ENCODE data around the gene PPIAL4G. TPM values are rescaled to one million over a fixed set of nuclear protein-coding genes. Genes with fewer than 3 reads are reported as not detected.
"Not testable (repeated sequence)": the region's sequence is repeated elsewhere in the genome, so short reads cannot be mapped to it uniquely, and the experiment has no call there.

PPIAL4G gene
- total RNA-seq, result under 1 TPM; 0.08 to 0.42 TPM
- total RNA-seq, result 0 reads per million in 2 donors

- not testable (repeated sequence) for DNase-seq; H3K9me3 ChIP-seq (ENCODE audit: control insufficient read depth, low read length, poor library complexity, severe bottlenecking); H3K36me3 Mint-ChIP-seq (ENCODE audit: low read depth); H3K4me3 Mint-ChIP-seq; ATAC-seq; H3K4me1 Mint-ChIP-seq; H3K27me3 Mint-ChIP-seq
- H3K27ac Mint-ChIP-seq, result peak within 1 kb of the TSS; percentile 4
Observed at GRCh38 chr1:148483029-148483428, at the start of gene PPIAL4G. TSS of gene PPIAL4G (minus strand) at chr1:148483302. CDS start at chr1:148483252, 50 bp downstream.

- not testable (repeated sequence) for ATAC-seq; H3K9me3 ChIP-seq (ENCODE audit: control insufficient read depth, low read length, poor library complexity, severe bottlenecking); H3K4me1 Mint-ChIP-seq; DNase-seq; H3K27me3 Mint-ChIP-seq; H3K4me3 Mint-ChIP-seq; H3K27ac Mint-ChIP-seq; H3K36me3 Mint-ChIP-seq (ENCODE audit: low read depth)
Observed at GRCh38 chr1:148532158-148532557, 49.1 kb upstream of the PPIAL4G start.

GRCh38 chr1:148529101-148529567 lies 46.0 kb upstream of the PPIAL4G start:
- H3K27ac Mint-ChIP-seq, result peak overlapping the region; percentile 94

GRCh38 chr1:148528591-148528990 lies 45.5 kb upstream of the PPIAL4G start:
- ATAC-seq, H3K4me3 Mint-ChIP-seq: not testable (repeated sequence)

More at GRCh38 chr1:148529101-148529567, 46.0 kb upstream of the PPIAL4G start:
- H3K4me3 Mint-ChIP-seq, result peak overlapping the region; percentile 83
- H3K27me3 Mint-ChIP-seq; H3K36me3 Mint-ChIP-seq (ENCODE audit: low read depth); H3K4me1 Mint-ChIP-seq; H3K9me3 ChIP-seq (ENCODE audit: control insufficient read depth, low read length, poor library complexity, severe bottlenecking); ATAC-seq: not testable (repeated sequence)
- peak; percentile 16 to 50 (median 45) for DNase-seq

GRCh38 chr1:148526587-148526986 lies 43.5 kb upstream of the PPIAL4G start:
- not testable (repeated sequence) for DNase-seq

More at GRCh38 chr1:148528591-148528990, 45.5 kb upstream of the PPIAL4G start:
- peak overlapping the region; percentile 94 for H3K27ac Mint-ChIP-seq
- not testable (repeated sequence) for H3K4me1 Mint-ChIP-seq; H3K36me3 Mint-ChIP-seq (ENCODE audit: low read depth); H3K9me3 ChIP-seq (ENCODE audit: control insufficient read depth, low read length, poor library complexity, severe bottlenecking); H3K27me3 Mint-ChIP-seq
- DNase-seq, result peak in 1 of 3 donors; percentile 35

GRCh38 chr1:148523205-148524144 lies 40.4 kb upstream of the PPIAL4G start:
- H3K4me1 Mint-ChIP-seq; DNase-seq; H3K36me3 Mint-ChIP-seq (ENCODE audit: low read depth); H3K9me3 ChIP-seq (ENCODE audit: control insufficient read depth, low read length, poor library complexity, severe bottlenecking); H3K27me3 Mint-ChIP-seq: not testable (repeated sequence)
- Mint-ChIP-seq H3K27ac (peak overlapping the region; percentile 95), H3K4me3 (peak overlapping the region; percentile 91)
- ATAC-seq, result peak; percentile 48

More at GRCh38 chr1:148526587-148526986, 43.5 kb upstream of the PPIAL4G start:
- not testable (repeated sequence) for H3K36me3 Mint-ChIP-seq (ENCODE audit: low read depth); H3K27me3 Mint-ChIP-seq; H3K27ac Mint-ChIP-seq; H3K4me3 Mint-ChIP-seq; ATAC-seq; H3K9me3 ChIP-seq (ENCODE audit: control insufficient read depth, low read length, poor library complexity, severe bottlenecking)
- H3K4me1 Mint-ChIP-seq, result peaks cover 12% of the 10 kb centered on the region

- not testable (repeated sequence) for H3K36me3 Mint-ChIP-seq (ENCODE audit: low read depth); H3K4me1 Mint-ChIP-seq; H3K9me3 ChIP-seq (ENCODE audit: control insufficient read depth, low read length, poor library complexity, severe bottlenecking); H3K27me3 Mint-ChIP-seq
- peak overlapping the region; percentile 91 for H3K4me3 Mint-ChIP-seq
- peak overlapping the region; percentile 95 for H3K27ac Mint-ChIP-seq
- peak; percentile 45 to 75 (median 75) for DNase-seq
- peak; percentile 73 for ATAC-seq
Observed at GRCh38 chr1:148522561-148523204, 39.6 kb upstream of the PPIAL4G start.

- H3K9me3 ChIP-seq (ENCODE audit: control insufficient read depth, low read length, poor library complexity, severe bottlenecking); H3K4me1 Mint-ChIP-seq; H3K27me3 Mint-ChIP-seq; H3K36me3 Mint-ChIP-seq (ENCODE audit: low read depth): not testable (repeated sequence)
- ATAC-seq (peak; percentile 56), DNase-seq (peak; percentile 66 to 78 (median 69))
- Mint-ChIP-seq H3K27ac (peak overlapping the region; percentile 95), H3K4me3 (peak overlapping the region; percentile 91)
Observed at GRCh38 chr1:148522072-148522471, 39.0 kb upstream of the PPIAL4G start.

GRCh38 chr1:148514310-148514709 lies 31.2 kb upstream of the PPIAL4G start:
- not testable (repeated sequence) for H3K27me3 Mint-ChIP-seq; H3K4me3 Mint-ChIP-seq; H3K27ac Mint-ChIP-seq; ATAC-seq; H3K4me1 Mint-ChIP-seq; H3K9me3 ChIP-seq (ENCODE audit: control insufficient read depth, low read length, poor library complexity, severe bottlenecking); H3K36me3 Mint-ChIP-seq (ENCODE audit: low read depth); DNase-seq

GRCh38 chr1:148512571-148513184 lies 29.6 kb upstream of the PPIAL4G start:
- H3K4me1 Mint-ChIP-seq; DNase-seq; H3K27me3 Mint-ChIP-seq; H3K36me3 Mint-ChIP-seq (ENCODE audit: low read depth); H3K9me3 ChIP-seq (ENCODE audit: control insufficient read depth, low read length, poor library complexity, severe bottlenecking); ATAC-seq; H3K27ac Mint-ChIP-seq: not testable (repeated sequence)
- peak overlapping the region; percentile 12 for H3K4me3 Mint-ChIP-seq

- not testable (repeated sequence) for H3K4me3 Mint-ChIP-seq; H3K27me3 Mint-ChIP-seq; H3K4me1 Mint-ChIP-seq; ATAC-seq; DNase-seq; H3K9me3 ChIP-seq (ENCODE audit: control insufficient read depth, low read length, poor library complexity, severe bottlenecking); H3K27ac Mint-ChIP-seq; H3K36me3 Mint-ChIP-seq (ENCODE audit: low read depth)
Observed at GRCh38 chr1:148493933-148494332, 10.8 kb upstream of the PPIAL4G start.

GRCh38 chr1:148481134-148481533 lies 2.0 kb downstream of the PPIAL4G start:
- not testable (repeated sequence) for H3K4me3 Mint-ChIP-seq

GRCh38 chr1:148459694-148460093 lies 23.4 kb downstream of the PPIAL4G start:
- ATAC-seq; H3K4me1 Mint-ChIP-seq; H3K4me3 Mint-ChIP-seq; H3K9me3 ChIP-seq (ENCODE audit: control insufficient read depth, low read length, poor library complexity, severe bottlenecking); H3K36me3 Mint-ChIP-seq (ENCODE audit: low read depth); H3K27me3 Mint-ChIP-seq; DNase-seq: not testable (repeated sequence)
- peak overlapping the region; percentile 93 for H3K27ac Mint-ChIP-seq

More at GRCh38 chr1:148481134-148481533, 2.0 kb downstream of the PPIAL4G start:
- H3K9me3 ChIP-seq (ENCODE audit: control insufficient read depth, low read length, poor library complexity, severe bottlenecking); H3K27ac Mint-ChIP-seq; H3K36me3 Mint-ChIP-seq (ENCODE audit: low read depth); DNase-seq; H3K27me3 Mint-ChIP-seq; ATAC-seq; H3K4me1 Mint-ChIP-seq: not testable (repeated sequence)
